ENCODE data around the gene CPT2. TPM values are rescaled to one million over a fixed set of nuclear protein-coding genes. Genes with fewer than 3 reads are reported as not detected.

CPT2 gene
- total RNA-seq (2021; fragmentation: NEBNext Ultra II Directional; extraction: Animal tissue kit (Norgen Biotek cat#: 25700)): 10 to 100 TPM; 12.0 to 14.4 (median 12.7) TPM
- long read RNA-seq, transcript CPT2-201 (5 exons, 3,094 nt): major isoform, 13 of 17 reads
- long read RNA-seq, partial matches to known transcripts: 1 of 17 reads
- long read RNA-seq, other reads (novel, unspliced or antisense): 0 of 17 reads

DNA sequence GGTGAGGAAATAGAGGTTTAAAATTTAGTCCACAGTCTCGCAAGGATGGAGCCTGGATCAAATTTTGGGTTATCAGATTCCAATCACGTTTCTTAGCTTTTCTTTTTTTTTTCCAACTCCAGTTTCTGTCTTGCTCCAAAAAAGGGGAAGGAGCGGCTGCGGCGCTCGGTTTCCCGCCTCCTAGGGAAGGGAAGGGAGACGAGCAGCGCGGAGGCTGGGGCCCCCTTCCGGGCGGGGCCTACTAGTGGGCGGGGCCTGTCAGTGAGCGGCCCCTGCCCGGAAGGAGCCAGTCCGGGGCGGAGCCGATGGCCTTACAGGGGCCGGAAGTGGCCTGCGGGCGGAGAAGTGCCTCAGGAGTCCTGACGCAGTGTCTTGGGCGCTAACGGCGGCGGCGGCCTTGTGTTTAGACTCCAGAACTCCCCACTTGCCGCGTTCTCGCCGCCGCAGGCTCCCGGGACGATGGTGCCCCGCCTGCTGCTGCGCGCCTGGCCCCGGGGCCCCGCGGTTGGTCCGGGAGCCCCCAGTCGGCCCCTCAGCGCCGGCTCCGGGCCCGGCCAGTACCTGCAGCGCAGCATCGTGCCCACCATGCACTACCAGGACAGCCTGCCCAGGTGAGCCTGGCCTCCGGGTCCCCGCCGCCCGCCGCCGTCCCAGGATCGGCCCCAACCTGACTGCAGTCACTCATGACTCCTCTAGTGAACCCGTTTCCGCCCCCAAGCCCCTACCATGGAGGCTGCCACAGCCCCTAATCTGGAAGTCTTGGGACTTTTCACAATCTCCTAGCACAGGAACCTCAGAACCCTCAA is at the start of gene CPT2:
TSS of gene CPT2 (plus strand) at position 340 of the 806 bp plus-strand sequence. CDS start at position 460, 120 bp downstream.
- TF ChIP-seq, protein P1, sequence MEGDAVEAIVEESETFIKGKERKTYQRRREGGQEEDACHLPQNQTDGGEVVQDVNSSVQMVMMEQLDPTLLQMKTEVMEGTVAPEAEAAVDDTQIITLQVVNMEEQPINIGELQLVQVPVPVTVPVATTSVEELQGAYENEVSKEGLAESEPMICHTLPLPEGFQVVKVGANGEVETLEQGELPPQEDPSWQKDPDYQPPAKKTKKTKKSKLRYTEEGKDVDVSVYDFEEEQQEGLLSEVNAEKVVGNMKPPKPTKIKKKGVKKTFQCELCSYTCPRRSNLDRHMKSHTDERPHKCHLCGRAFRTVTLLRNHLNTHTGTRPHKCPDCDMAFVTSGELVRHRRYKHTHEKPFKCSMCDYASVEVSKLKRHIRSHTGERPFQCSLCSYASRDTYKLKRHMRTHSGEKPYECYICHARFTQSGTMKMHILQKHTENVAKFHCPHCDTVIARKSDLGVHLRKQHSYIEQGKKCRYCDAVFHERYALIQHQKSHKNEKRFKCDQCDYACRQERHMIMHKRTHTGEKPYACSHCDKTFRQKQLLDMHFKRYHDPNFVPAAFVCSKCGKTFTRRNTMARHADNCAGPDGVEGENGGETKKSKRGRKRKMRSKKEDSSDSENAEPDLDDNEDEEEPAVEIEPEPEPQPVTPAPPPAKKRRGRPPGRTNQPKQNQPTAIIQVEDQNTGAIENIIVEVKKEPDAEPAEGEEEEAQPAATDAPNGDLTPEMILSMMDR (IDR thresholded peaks at IDR 0.05): peak; percentile 45
- Mint-ChIP-seq H3K4me1 (ENCODE audit: low read depth) (peaks cover 37% of the 10 kb centered on the region), H3K9me3 (no peaks in the 10 kb centered on the region), H3K36me3 (ENCODE audit: low read depth) (peaks cover 10% of the 10 kb centered on the region), H3K27ac (peak within 1 kb of the TSS; percentile 96), H3K27me3 (ENCODE audit: insufficient read depth) (peaks cover 2% of the 10 kb centered on the region), H3K4me3 (peak within 1 kb of the TSS; percentile 95)
- DNase-seq: peak; percentile 85

DNA sequence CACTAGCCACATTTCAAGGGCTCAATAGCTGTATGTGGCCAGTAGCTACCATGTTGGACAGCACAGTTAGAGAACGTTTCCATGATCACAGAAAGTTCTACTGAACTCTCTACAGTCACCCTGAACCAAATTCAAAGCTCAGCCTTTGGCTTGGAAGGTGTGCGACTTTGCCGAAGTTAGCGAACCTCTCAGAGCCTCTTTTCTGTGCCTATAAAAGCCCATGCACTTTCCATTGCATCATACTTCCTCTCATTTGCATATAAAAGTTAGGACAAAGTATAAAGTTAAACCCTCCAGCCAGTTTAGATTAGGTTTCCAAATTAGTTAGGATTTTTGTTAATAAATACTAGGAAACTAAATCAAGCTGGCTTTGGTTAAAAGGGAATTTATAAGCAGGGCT is 49.5 kb upstream of the CPT2 start:
- DNase-seq: no peak
- Mint-ChIP-seq H3K4me3 (no peak overlapping the region), H3K27ac (peak overlapping the region; percentile 97), H3K27me3 (ENCODE audit: insufficient read depth) (peaks cover 1% of the 10 kb centered on the region; the same call in 1 of the 2 replicates), H3K9me3 (no peaks in the 10 kb centered on the region), H3K4me1 (ENCODE audit: low read depth) (peaks cover 42% of the 10 kb centered on the region), H3K36me3 (ENCODE audit: low read depth) (no peaks in the 10 kb centered on the region)
- TF ChIP-seq, protein P1 (IDR thresholded peaks at IDR 0.05): no peak

DNA sequence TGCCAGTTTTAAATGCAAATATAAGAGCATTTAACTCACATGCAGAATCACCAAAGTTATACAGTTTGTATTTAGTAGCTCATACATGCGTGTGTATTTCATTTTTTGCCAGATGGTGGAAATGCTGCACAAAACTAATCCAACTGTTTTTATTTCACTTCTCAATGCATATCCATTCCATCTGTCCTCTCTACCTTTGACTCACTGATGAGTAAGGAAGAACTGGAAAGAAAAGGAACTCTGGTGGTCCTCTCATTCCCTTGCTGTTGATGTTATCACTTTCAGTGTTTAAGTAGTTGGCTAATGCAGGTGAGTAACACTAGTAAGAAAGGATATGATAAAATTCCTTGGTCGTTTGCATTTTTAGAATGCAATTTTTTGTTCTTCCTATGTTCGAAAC is 48.5 kb upstream of the CPT2 start:
- TF ChIP-seq, protein P1 (IDR thresholded peaks at IDR 0.05): no peak
- peak overlapping the region; percentile 57 for H3K4me3 Mint-ChIP-seq
- DNase-seq: peak; percentile 69
- H3K27me3 Mint-ChIP-seq (ENCODE audit: insufficient read depth): peaks cover 1% of the 10 kb centered on the region; the same call in 1 of the 2 replicates
- H3K4me1 Mint-ChIP-seq (ENCODE audit: low read depth): peaks cover 42% of the 10 kb centered on the region
- no peaks in the 10 kb centered on the region for H3K36me3 Mint-ChIP-seq (ENCODE audit: low read depth)
- H3K27ac Mint-ChIP-seq: peak overlapping the region; percentile 70
- no peaks in the 10 kb centered on the region for H3K9me3 Mint-ChIP-seq

DNA sequence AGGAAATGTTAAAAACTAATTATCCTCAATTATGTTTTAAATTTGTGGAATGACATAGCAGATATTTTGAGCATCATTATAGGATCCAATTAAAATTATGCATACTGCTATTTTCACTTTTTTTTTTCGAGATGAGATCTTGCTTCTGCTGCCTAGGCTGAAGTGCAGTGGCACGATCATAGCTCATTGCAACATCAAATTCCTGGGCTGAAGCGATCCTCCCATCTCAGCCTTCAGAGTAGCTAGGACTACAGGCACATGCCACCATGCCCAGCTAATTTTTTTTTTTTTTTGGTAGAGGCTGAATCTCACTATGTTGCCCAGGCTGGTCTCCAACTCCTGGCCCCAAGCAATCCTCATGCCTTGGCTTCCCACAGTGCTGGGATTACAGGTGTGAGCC is 42.9 kb upstream of the CPT2 start:
- no peaks in the 10 kb centered on the region for H3K9me3 Mint-ChIP-seq
- H3K27ac Mint-ChIP-seq: no peak overlapping the region
- H3K4me1 Mint-ChIP-seq (ENCODE audit: low read depth): peaks cover 2% of the 10 kb centered on the region
- no peaks in the 10 kb centered on the region for H3K36me3 Mint-ChIP-seq (ENCODE audit: low read depth)
- no peak for DNase-seq
- TF ChIP-seq, protein P1 (IDR thresholded peaks at IDR 0.05): no peak
- H3K27me3 Mint-ChIP-seq (ENCODE audit: insufficient read depth): no peaks in the 10 kb centered on the region; the same call in none of the 2 replicates
- no peak overlapping the region for H3K4me3 Mint-ChIP-seq

DNA sequence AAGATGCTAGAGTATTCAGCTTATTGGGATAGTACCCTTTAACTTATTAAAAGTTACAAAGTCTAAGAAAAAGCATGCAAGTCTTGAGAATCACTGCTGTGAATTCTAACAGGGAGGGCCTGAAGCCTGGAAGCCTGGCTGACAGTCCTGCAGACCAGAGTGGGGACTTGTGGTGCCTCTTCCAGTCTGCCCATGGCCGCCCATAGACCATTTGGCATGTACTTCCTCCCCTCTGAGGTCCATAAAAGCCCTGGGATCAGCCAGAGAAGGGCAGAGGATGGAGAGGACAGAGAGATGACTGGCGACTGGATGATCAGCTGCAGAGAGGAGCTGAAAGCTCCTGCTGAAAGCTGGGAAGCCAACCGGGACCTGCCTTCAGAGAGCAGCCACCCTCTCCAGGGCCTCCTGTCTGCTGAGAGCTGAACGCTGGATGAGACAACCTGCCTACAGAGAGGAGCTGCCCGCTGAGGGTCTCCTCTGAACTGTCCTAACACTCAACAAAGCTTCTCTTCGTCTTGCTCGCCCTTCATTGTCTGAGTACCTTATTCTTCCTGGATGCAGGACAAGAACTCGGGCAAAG is 41.7 kb upstream of the CPT2 start:
- Mint-ChIP-seq H3K27ac (no peak overlapping the region), H3K27me3 (ENCODE audit: insufficient read depth) (no peaks in the 10 kb centered on the region; the same call in none of the 2 replicates), H3K4me3 (no peak overlapping the region), H3K36me3 (ENCODE audit: low read depth) (no peaks in the 10 kb centered on the region), H3K9me3 (no peaks in the 10 kb centered on the region), H3K4me1 (ENCODE audit: low read depth) (no peaks in the 10 kb centered on the region)
- TF ChIP-seq, protein P1 (IDR thresholded peaks at IDR 0.05): no peak
- no peak for DNase-seq
